ENCODE data around the gene TFEC. TPM values are rescaled to one million over a fixed set of nuclear protein-coding genes. Genes with fewer than 3 reads are reported as not detected.

The TFEC gene
- 0.12 TPM for total RNA-seq (2021; ENCODE audit: unreplicated experiment)
- 0.13 TPM in 1 of 2 replicates, not detected in the other for polyA plus RNA-seq (2012)
- Bru-seq, nascent RNA = percentile 8 among the genes with signal in this experiment
- percentile 5 among the genes with signal in this experiment for BruChase-seq, experiment 1, labeled RNA remaining after a 6-hour chase
- BruChase-seq, experiment 2, labeled RNA remaining after a 2-hour chase = percentile 7 among the genes with signal in this experiment
- long read RNA-seq = 0 reads

- TF ChIP-seq SIN3A (IDR thresholded peaks at IDR 0.05; ENCODE audit: low read depth) (no peak), ELF1 (IDR thresholded peaks at IDR 0.05; ENCODE audit: borderline replicate concordance, low read depth) (no peak), EZH2phosphoT487 (IDR thresholded peaks at IDR 0.05; ENCODE audit: borderline replicate concordance) (no peak)
- ATAC-seq (no peak), DNase-seq (ENCODE audit: low read depth, low spot score) (no peak)
- intact Hi-C loops (cut with micrococcal nuclease) = no loop called here
- no peaks in the 10 kb centered on the region for H3K27me3 ChIP-seq (ENCODE audit: insufficient read depth, low read length)
- no TSS peak for BruUV-seq (replicated peaks)
- peak within 1 kb of the TSS; percentile 52 for H2AFZ ChIP-seq (ENCODE audit: low read depth, low read length, poor library complexity, severe bottlenecking)
- no peak within 1 kb of the TSS for H3K9ac ChIP-seq (ENCODE audit: low read length)
- POLR2A ChIA-PET = no interaction called here
- CTCF ChIA-PET = no interaction called here
- no peaks in the 10 kb centered on the region for H3K9me3 ChIP-seq (ENCODE audit: control insufficient read depth in 1 of 2, insufficient read depth in 1 of 2, low read depth in 1 of 2, low read length in 2 of 2)
- no peaks in the 10 kb centered on the region for H4K20me1 ChIP-seq (ENCODE audit: insufficient read depth)
- H3K4me2 ChIP-seq (ENCODE audit: low read length) = no peak within 1 kb of the TSS
- H3K36me3 ChIP-seq (ENCODE audit: control insufficient read depth in 1 of 2, insufficient read depth in 2 of 2, low read length in 2 of 2) = no peaks in the 10 kb centered on the region
- RAD21 ChIA-PET (ENCODE audit: low non-redundant PET in 1 of 2, low total read pairs in 2 of 2, uncharacterized antibody in 2 of 2, unreplicated experiment in 2 of 2) = no interaction called here
- no peaks in the 10 kb centered on the region for H3K9me2 ChIP-seq (ENCODE audit: insufficient read depth)
- no peak within 1 kb of the TSS for H3K27ac ChIP-seq (ENCODE audit: low read depth, low read length)
- no peaks in the 10 kb centered on the region for H3K4me1 ChIP-seq (ENCODE audit: control insufficient read depth in 1 of 2, insufficient read depth in 2 of 2, low read length in 2 of 2)
- no peak within 1 kb of the TSS for H3K4me3 ChIP-seq (replicated peaks in 1 of 2; ENCODE audit: low read depth in 1 of 2, low read length in 2 of 2)
- H3K79me2 ChIP-seq (ENCODE audit: insufficient read depth, low read length) = no peaks in the 10 kb centered on the region
Measured at GRCh38 chr7:116030651-116031276, at the start of gene TFEC. TFEC (minus strand) TSS chr7:116030763; CDS start chr7:115984441, 46,322 bp downstream.

DNA sequence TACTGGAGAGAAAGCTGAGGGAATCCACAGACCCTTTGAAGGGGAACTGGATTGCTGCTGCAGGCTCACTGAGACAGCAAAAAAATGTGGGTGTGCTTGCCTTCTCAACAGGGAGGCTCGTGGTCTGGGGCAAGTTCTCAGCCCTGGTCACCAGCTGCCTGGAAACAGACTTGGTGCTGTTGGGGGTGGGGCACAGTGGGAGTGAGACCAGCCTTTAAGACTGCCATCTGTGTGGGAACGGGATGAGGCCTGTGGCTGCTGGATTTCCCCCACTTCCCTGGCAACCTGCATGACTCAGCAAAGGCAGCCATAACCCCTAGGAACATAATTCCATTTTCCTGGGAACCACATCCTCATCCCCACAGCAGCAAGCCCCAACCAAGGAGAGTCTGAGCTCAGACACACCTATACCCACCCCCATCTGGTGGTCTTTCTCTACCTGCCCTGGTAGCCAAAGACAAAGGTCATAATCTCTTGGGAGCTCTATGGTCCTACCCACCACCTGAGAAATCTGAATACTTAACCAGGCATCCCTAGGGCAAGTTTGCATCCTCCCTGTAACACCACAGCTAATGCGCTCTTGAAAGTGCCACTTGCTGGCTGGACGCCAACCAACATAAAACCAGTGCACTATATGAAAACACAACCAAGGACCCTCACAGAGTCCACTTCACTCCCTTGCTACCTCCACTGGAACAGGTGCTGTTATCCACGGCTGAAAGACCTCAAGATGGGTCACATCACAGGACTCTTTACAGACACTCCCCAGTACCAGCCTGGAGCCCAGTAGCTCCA, 45.0 kb upstream of the TFEC start:
- DNase-seq (ENCODE audit: low read depth, low spot score) (no peak), ATAC-seq (no peak)
- RAD21 ChIA-PET (ENCODE audit: low non-redundant PET in 1 of 2, low total read pairs in 2 of 2, uncharacterized antibody in 2 of 2, unreplicated experiment in 2 of 2) = no interaction called here
- Histone ChIP-seq H3K9me3 (ENCODE audit: control insufficient read depth in 1 of 2, insufficient read depth in 1 of 2, low read depth in 1 of 2, low read length in 2 of 2) (no peaks in the 10 kb centered on the region), H3K79me2 (ENCODE audit: insufficient read depth, low read length) (no peaks in the 10 kb centered on the region), H3K27ac (ENCODE audit: low read depth, low read length) (no peak overlapping the region), H2AFZ (ENCODE audit: low read depth, low read length, poor library complexity, severe bottlenecking) (no peak overlapping the region), H3K4me2 (ENCODE audit: low read length) (no peak overlapping the region), H3K4me3 (replicated peaks in 1 of 2; ENCODE audit: low read depth in 1 of 2, low read length in 2 of 2) (no peak overlapping the region), H4K20me1 (ENCODE audit: insufficient read depth) (no peaks in the 10 kb centered on the region), H3K9ac (ENCODE audit: low read length) (no peak overlapping the region), H3K27me3 (ENCODE audit: insufficient read depth, low read length) (no peaks in the 10 kb centered on the region), H3K9me2 (ENCODE audit: insufficient read depth) (0 out of 2 replicates have a peak, but pooled peaks cover 3% of the 10 kb centered on the region), H3K36me3 (ENCODE audit: control insufficient read depth in 1 of 2, insufficient read depth in 2 of 2, low read length in 2 of 2) (no peaks in the 10 kb centered on the region), H3K4me1 (ENCODE audit: control insufficient read depth in 1 of 2, insufficient read depth in 2 of 2, low read length in 2 of 2) (no peaks in the 10 kb centered on the region)
- BruUV-seq (replicated peaks) = no TSS peak
- no peak for TF ChIP-seq ELF1 (IDR thresholded peaks at IDR 0.05; ENCODE audit: borderline replicate concordance, low read depth)
- TF ChIP-seq EGR1 (IDR thresholded peaks at IDR 0.05; ENCODE audit: low read depth) = no peak
- no peak for TF ChIP-seq SRF (IDR thresholded peaks at IDR 0.05; ENCODE audit: low read depth)
- TF ChIP-seq, protein P1, sequence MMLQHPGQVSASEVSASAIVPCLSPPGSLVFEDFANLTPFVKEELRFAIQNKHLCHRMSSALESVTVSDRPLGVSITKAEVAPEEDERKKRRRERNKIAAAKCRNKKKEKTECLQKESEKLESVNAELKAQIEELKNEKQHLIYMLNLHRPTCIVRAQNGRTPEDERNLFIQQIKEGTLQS (IDR thresholded peaks at IDR 0.05) = no peak
- TF ChIP-seq CBX3 (IDR thresholded peaks at IDR 0.05; ENCODE audit: low read depth) = no peak
- TF ChIP-seq EZH2phosphoT487 (IDR thresholded peaks at IDR 0.05; ENCODE audit: borderline replicate concordance) = no peak
- no peak for TF ChIP-seq SIN3A (IDR thresholded peaks at IDR 0.05; ENCODE audit: low read depth)
- no peak for TF ChIP-seq MAX (IDR thresholded peaks at IDR 0.05)
- no peak for TF ChIP-seq POLR2A (IDR thresholded peaks at IDR 0.05; ENCODE audit: borderline replicate concordance, extremely low read depth, insufficient read depth, insufficient read length)
- CTCF ChIA-PET = no interaction called here
- intact Hi-C loops (cut with micrococcal nuclease) = no loop called here
- POLR2A ChIA-PET = no interaction called here

Measured in HCT116 (cell line).